Measurements from ENCODE around the gene SLC24A4.

Gene SLC24A4

DNA sequence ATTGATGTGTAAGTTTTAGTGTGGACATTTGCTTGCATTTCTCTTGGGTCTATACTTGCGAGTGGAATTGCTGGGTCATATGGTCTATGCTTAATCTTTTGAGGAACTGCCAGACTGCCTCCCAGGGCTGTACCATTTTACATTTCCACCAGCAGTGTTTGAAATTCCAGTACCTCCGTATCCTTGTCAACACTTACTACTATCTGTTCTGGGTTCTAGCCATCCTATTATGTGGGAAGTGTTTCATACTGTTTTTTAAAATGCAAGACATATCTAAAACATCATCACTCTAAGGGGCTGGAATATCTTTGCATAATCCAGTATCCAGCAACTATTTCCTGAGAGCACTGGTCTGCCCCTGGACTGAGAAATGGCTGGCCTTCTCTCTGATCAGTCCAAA is 110.4 kb downstream of the SLC24A4 start:
- no peak for DNase-seq

- no peak for DNase-seq
Measured at GRCh38 chr14:92435154-92435553, 112.2 kb downstream of the SLC24A4 start.

DNA sequence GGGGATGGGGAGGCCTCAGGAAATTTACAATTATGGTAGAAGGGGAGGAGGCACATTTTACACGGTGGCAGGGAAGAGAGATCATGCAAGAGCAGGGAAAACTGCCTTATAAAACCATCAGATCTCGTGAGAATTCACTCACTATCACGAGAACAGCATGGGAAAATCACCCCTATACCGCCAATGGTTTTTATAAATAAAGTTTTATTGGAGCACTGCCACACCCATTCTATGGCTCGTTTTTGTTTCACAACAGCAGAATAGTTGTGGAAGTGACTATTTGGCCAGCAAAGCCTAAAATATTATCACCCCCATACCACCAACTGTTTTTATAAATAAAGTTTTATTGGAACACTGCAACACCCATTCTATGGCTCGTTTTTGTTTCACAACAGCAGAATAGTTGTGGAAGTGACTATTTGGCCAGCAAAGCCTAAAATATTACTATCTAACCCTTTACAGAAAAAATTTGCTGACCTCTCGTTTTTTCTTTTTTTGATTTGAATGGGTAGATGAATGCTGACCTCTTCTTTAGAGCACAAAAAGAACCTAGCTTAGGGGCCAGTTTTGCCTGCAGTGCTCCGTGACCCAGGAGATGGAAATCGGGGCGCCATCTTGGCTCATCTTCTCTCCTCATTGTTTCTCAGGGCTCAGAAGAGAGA is 113.3 kb downstream of the SLC24A4 start:
- no peak for DNase-seq

DNA sequence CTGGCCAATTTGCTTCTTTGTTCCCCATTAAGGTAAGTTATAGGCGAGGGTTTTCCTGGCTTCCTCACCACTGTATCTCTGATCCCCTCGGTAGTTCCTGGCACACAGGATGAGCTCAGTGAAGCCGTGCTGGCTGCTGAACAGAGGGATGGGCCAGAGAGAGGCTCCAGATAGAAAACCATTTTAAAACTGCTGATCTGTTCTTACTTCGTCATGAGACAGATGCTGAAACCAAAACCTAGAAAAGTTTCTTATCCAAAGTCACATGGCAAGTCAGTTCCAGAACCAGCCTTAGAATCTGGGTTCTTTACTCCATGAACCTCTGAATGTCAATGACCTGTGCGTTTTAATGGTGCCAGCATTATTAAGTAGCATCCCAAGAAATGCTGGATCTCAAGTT is 114.3 kb downstream of the SLC24A4 start:
- no peak for DNase-seq

DNA sequence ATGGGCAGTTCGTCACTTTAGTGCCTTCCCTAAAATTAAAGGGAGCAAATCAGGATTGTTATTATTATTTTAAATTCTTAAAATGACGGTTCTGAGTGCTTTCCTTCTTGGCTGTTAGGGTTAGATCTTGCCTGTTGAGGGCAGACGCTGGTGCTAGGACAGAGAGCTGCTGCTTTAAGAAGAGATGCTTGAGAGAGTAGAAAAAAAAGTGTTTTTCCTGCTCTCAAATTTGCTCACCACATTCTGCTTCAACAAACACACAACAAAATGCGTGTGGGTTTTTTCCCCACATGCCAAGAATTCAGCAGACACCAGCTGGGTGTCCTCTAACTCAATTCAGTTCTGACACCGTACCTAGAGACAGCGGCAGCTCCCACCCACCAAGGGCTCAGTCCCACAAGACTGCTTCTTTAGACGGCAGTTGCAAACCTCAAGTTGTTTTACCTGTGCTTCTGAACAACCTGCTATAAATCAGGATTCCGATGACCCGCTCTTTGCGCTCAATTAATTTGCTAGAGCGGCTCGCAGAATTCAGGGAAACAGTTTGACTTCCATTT is 114.8 kb downstream of the SLC24A4 start:
- DNase-seq = no peak

DNA sequence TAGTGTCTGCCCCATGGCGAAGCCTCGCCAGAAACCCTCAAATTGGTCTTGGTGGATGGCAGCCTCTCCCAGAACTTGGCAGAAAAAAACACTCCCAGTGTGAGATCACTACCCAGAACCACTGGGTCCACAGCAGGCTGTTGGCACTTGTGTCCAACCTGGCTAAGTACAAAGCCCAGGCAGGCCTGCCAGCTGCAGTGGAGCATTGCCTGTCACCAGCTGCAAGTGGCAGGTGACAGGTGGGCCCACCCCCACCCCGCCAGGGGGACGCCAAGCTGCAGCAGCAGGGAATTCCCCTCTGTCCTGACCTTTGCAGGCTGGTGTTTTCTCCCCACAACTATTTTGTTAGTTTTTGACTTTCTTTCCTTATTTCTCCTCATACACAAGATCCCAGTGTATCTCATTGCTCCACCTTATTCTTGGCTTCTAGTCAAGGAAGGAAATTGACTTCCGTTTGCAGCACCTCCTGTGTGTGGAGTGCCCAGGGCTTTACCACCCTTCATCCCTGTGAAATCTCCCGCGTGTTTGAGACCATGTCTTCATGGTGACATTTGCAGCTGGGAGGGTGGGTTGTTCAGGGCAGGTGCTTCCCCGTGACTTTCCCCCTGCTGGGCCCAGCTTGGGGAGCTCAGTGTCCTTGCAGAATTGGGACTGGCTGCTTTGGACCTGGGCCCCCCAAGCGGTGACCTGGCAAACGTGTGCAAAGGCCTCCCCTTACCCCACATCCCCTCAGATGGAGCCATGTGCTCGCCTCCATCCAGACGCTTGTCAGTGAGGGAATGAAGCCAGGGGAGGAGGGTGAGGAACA is 116.8 kb downstream of the SLC24A4 start:
- DNase-seq = no peak

DNA sequence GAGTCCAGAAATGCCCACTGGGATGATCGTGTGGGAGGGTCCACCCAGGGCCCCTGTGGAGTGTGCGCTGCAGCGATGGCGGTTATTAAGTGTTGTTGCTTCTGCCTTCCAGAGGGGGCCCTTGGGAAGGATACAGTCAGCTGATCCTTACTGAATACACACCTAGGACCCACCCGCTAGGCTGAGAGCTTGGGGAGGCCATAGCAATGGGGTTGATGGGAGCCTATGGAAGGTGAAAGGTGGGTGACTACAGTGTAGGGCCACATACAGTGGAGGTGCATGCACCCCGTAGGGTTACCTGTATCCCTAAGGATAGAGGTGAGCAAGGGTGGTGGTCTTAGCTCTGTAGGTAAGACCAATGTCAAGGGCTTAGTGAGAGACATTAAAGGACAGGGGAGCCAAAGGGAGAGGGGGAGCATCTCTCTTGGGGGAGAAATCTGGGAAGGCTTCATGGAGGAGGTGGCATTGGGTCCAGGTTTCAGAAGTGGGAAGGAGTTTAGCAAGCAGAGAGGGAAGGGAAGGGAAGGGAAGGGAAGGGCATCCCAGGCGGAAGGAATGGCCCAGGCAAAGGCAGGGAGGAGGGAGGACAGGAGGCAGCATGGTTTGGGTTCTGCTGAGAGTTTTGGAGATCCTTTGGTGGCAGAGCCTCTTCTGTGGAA is 117.5 kb downstream of the SLC24A4 start:
- no peak for DNase-seq

DNA sequence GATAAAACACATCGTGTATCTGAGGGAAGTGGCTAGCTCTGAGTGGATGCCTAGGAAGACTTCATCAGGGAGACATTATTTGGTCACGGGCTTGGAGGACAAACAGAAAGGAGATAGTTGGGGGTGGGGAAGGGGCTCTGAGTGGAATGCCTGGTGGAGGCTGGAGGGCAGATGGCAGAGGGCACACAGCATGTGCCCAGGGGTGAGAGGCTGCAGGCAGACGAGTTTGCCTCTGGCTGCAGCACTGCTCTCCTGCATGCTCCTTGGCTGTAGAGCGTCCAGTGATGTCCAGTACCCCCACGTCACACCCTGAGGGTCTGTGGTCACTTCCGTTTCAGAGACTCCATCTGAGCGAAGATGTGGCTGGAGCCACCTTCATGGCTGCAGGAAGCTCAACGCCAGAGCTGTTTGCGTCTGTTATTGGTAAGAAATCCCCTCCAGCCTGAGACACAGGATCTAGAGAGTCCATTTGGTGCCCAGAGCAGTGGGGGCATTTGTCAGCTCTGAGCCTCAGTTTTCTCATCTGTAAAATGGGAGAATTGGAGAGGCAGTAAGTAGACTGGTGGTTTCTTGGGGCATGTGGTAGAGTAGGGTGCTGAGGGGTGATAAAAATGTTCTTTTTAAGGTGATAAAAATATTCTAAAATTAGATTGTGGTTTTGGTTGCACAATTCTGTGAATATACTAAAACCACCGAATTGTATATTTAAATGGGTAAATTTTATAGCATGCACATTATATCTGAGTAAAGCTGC is 119.0 kb downstream of the SLC24A4 start:
- no peak for DNase-seq

GRCh38 chr14:92443167-92443566 is 120.2 kb downstream of the SLC24A4 start:
- peak in 2 of 51 donors; percentile 18 to 84 for DNase-seq

DNA sequence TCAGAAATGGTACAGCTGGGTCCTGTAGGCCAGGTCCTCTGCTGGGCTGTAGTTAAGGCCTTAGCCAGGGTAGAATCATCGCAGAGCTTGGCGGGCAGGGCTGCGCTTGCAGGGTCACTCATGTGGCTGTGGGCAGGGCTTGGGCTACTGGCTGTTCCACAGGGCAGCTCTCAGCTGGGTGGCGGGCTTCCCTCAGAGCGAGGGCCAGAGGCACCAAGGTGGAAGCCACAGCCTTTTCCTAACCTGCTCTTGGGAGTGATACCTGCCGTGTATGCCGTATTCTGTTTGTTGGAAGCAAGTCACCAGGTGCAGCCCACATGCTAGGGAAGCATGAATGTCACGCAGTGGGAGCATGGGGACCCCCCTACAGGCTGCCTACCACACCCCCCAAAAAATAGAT is 120.8 kb downstream of the SLC24A4 start:
- DNase-seq = no peak

GRCh38 chr14:92446771-92447170 is 123.8 kb downstream of the SLC24A4 start:
- DNase-seq = no peak

DNA sequence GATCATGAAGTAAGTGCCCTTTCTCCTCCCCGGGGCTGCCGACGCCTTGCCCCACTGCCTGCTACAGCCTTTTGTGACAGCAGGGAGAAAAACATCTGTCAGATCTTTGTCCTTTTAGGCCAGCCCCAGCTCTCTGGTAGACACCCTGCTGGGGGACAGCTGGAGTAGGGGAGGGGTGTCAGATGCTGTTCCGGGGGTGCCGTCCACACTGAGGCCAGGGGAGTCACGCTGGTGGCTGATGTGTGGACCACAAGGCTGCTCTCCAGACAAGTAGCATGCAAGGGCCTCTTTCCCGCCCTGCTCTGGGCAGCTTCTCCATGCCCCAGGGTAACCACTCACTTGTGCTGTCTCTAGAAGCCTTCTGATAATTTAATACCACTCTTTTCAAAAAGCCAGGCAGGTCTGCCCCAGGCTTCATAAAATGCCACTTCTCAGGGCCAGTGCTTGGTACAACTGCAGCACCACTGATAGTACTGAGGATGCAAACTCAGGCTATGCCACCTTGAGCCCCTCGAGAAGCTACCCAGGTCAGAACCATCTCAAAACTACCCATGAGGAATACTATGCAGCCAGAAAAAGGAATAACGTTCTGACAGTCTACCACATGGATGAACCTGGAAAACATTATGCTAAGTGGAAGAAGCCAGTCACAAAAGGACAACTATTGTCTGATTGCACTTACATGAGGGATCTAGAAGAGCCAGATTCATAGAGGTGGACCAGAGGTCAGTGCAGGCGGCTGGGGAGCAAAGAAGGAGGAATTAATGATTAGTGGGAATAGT is 124.6 kb downstream of the SLC24A4 start:
- DNase-seq = no peak

GRCh38 chr14:92448786-92449185 is 125.8 kb downstream of the SLC24A4 start:
- no peak for DNase-seq

GRCh38 chr14:92449404-92450181 is 126.6 kb downstream of the SLC24A4 start:
- DNase-seq = peak in 4 of 51 donors; percentile 12 to 39 (median 32)

- no peak for DNase-seq
Measured at GRCh38 chr14:92450351-92451070, 127.5 kb downstream of the SLC24A4 start.

DNA sequence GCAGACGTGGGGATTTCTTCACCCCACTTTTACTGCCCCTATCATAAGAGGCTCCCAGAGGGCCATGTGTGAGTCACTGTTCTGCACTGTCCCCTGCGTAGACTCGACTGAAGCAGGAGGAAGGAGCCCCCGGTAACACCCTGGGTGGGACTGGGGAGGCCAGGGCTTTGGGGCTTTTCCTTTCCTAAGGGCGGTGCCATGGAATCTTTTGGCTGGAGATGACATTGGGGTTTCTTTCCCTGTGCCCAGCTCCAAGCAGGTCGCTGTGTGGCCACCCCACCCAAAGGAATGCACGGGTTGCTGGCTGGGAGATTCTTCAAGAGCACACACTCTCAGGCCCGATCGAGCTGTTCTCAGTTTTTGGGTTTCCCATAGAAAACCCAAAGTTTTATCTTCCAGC is 128.3 kb downstream of the SLC24A4 start:
- DNase-seq = no peak

- DNase-seq = no peak
Measured at GRCh38 chr14:92451755-92452154, 128.8 kb downstream of the SLC24A4 start.

DNA sequence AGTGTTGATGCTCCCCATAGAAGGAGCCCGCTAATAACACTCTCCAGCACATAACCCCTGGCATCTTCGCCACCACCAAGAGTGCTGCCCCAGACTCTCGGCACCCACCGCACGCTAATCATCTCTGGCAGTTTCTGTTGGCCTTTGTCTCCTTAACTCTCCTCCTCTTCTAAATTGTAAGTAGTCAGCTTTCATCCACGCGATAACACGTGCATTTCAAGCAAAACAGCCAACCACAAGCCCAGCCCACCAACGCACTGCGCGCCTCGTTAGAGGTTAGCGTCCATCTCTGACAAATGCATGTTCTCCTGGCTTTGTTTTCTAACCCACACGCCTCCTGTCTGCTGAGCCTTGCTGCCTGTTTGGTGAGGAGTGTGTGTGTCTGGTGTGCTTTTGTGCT is 129.5 kb downstream of the SLC24A4 start:
- no peak for DNase-seq

- no peak for DNase-seq
Measured at GRCh38 chr14:92453691-92454090, 130.7 kb downstream of the SLC24A4 start.

All from hypothalamus (tissue), 51 donors.